ENCODE results near the gene TRUB1.

Gene TRUB1

GRCh38 chr10:115020449-115020848, 82.5 kb downstream of the TRUB1 start:
- no peak overlapping the region for H2AFZ ChIP-seq (ENCODE audit: low read depth, low read length)
- TF ChIP-seq EZH2 (IDR thresholded peaks at IDR 0.05; ENCODE audit: borderline replicate concordance, low read depth, low read length, severe bottlenecking) = no peak
- no peak for TF ChIP-seq CTCF (IDR thresholded peaks at IDR 0.05; ENCODE audit: borderline replicate concordance, extremely low read depth, low read length, poor library complexity, severe bottlenecking)
- H3K27ac ChIP-seq (ENCODE audit: low read length) = no peak overlapping the region
- no peak overlapping the region for H3K4me2 ChIP-seq (ENCODE audit: insufficient read depth, low read length)
- no peaks in the 10 kb centered on the region for H3K4me1 ChIP-seq (ENCODE audit: insufficient read depth, low read length)
- DNase-seq = no peak
- H3K27me3 ChIP-seq (ENCODE audit: insufficient read depth, low read length, poor library complexity) = peaks cover 10% of the 10 kb centered on the region
- ATAC-seq (ENCODE audit: insufficient read depth, low read depth) = no peak
- H4K20me1 ChIP-seq (ENCODE audit: insufficient read depth, low read length) = no peaks in the 10 kb centered on the region
- no peaks in the 10 kb centered on the region for H3K79me2 ChIP-seq (ENCODE audit: insufficient read depth, low read length)
- H3K9me3 ChIP-seq (ENCODE audit: insufficient read depth, low read length, severe bottlenecking) = no peaks in the 10 kb centered on the region
- no peaks in the 10 kb centered on the region for H3K36me3 ChIP-seq (ENCODE audit: insufficient read depth, low read length)
- H3K4me3 ChIP-seq (ENCODE audit: low read depth in 1 of 2, low read length in 2 of 2) = no peak overlapping the region
- H3K9ac ChIP-seq (ENCODE audit: low read depth, low read length) = no peak overlapping the region

- H3K4me3 ChIP-seq (ENCODE audit: low read depth in 1 of 2, low read length in 2 of 2) = no peak overlapping the region
- TF ChIP-seq CTCF (IDR thresholded peaks at IDR 0.05; ENCODE audit: borderline replicate concordance, extremely low read depth, low read length, poor library complexity, severe bottlenecking) (no peak), EZH2 (IDR thresholded peaks at IDR 0.05; ENCODE audit: borderline replicate concordance, low read depth, low read length, severe bottlenecking) (no peak)
- no peak overlapping the region for H3K27ac ChIP-seq (ENCODE audit: low read length)
- H3K27me3 ChIP-seq (ENCODE audit: insufficient read depth, low read length, poor library complexity) = peaks cover 10% of the 10 kb centered on the region
- no peak for DNase-seq
- H3K4me2 ChIP-seq (ENCODE audit: insufficient read depth, low read length) = no peak overlapping the region
- H3K36me3 ChIP-seq (ENCODE audit: insufficient read depth, low read length) = no peaks in the 10 kb centered on the region
- no peak overlapping the region for H3K9ac ChIP-seq (ENCODE audit: low read depth, low read length)
- no peaks in the 10 kb centered on the region for H4K20me1 ChIP-seq (ENCODE audit: insufficient read depth, low read length)
- no peaks in the 10 kb centered on the region for H3K9me3 ChIP-seq (ENCODE audit: insufficient read depth, low read length, severe bottlenecking)
- no peak overlapping the region for H2AFZ ChIP-seq (ENCODE audit: low read depth, low read length)
- ATAC-seq (ENCODE audit: insufficient read depth, low read depth) = no peak
- H3K79me2 ChIP-seq (ENCODE audit: insufficient read depth, low read length) = no peaks in the 10 kb centered on the region
- no peaks in the 10 kb centered on the region for H3K4me1 ChIP-seq (ENCODE audit: insufficient read depth, low read length)
Measured at GRCh38 chr10:115022733-115023132, 84.7 kb downstream of the TRUB1 start.

GRCh38 chr10:115023715-115024114, 85.7 kb downstream of the TRUB1 start:
- no peak overlapping the region for H3K9ac ChIP-seq (ENCODE audit: low read depth, low read length)
- no peaks in the 10 kb centered on the region for H3K79me2 ChIP-seq (ENCODE audit: insufficient read depth, low read length)
- H2AFZ ChIP-seq (ENCODE audit: low read depth, low read length) = no peak overlapping the region
- H3K27me3 ChIP-seq (ENCODE audit: insufficient read depth, low read length, poor library complexity) = peaks cover 7% of the 10 kb centered on the region
- H3K27ac ChIP-seq (ENCODE audit: low read length) = no peak overlapping the region
- H3K4me1 ChIP-seq (ENCODE audit: insufficient read depth, low read length) = no peaks in the 10 kb centered on the region
- H3K9me3 ChIP-seq (ENCODE audit: insufficient read depth, low read length, severe bottlenecking) = no peaks in the 10 kb centered on the region
- DNase-seq (no peak), ATAC-seq (ENCODE audit: insufficient read depth, low read depth) (no peak)
- H3K4me2 ChIP-seq (ENCODE audit: insufficient read depth, low read length) = no peak overlapping the region
- H3K4me3 ChIP-seq (ENCODE audit: low read depth in 1 of 2, low read length in 2 of 2) = no peak overlapping the region
- no peaks in the 10 kb centered on the region for H3K36me3 ChIP-seq (ENCODE audit: insufficient read depth, low read length)
- no peaks in the 10 kb centered on the region for H4K20me1 ChIP-seq (ENCODE audit: insufficient read depth, low read length)
- TF ChIP-seq CTCF (IDR thresholded peaks at IDR 0.05; ENCODE audit: borderline replicate concordance, extremely low read depth, low read length, poor library complexity, severe bottlenecking) = no peak
- no peak for TF ChIP-seq EZH2 (IDR thresholded peaks at IDR 0.05; ENCODE audit: borderline replicate concordance, low read depth, low read length, severe bottlenecking)

- TF ChIP-seq EZH2 (IDR thresholded peaks at IDR 0.05; ENCODE audit: borderline replicate concordance, low read depth, low read length, severe bottlenecking) (no peak), CTCF (IDR thresholded peaks at IDR 0.05; ENCODE audit: borderline replicate concordance, extremely low read depth, low read length, poor library complexity, severe bottlenecking) (no peak)
- Histone ChIP-seq H3K27me3 (ENCODE audit: insufficient read depth, low read length, poor library complexity) (peaks cover 7% of the 10 kb centered on the region), H2AFZ (ENCODE audit: low read depth, low read length) (no peak overlapping the region), H3K4me2 (ENCODE audit: insufficient read depth, low read length) (no peak overlapping the region), H3K9me3 (ENCODE audit: insufficient read depth, low read length, severe bottlenecking) (no peaks in the 10 kb centered on the region), H3K79me2 (ENCODE audit: insufficient read depth, low read length) (no peaks in the 10 kb centered on the region), H3K4me3 (ENCODE audit: low read depth in 1 of 2, low read length in 2 of 2) (no peak overlapping the region), H3K9ac (ENCODE audit: low read depth, low read length) (no peak overlapping the region), H3K4me1 (ENCODE audit: insufficient read depth, low read length) (no peaks in the 10 kb centered on the region), H3K27ac (ENCODE audit: low read length) (no peak overlapping the region), H3K36me3 (ENCODE audit: insufficient read depth, low read length) (no peaks in the 10 kb centered on the region), H4K20me1 (ENCODE audit: insufficient read depth, low read length) (no peaks in the 10 kb centered on the region)
- no peak for ATAC-seq (ENCODE audit: insufficient read depth, low read depth)
- no peak for DNase-seq
Measured at GRCh38 chr10:115024371-115024770, 86.4 kb downstream of the TRUB1 start.

Measured in DND-41 (cell line).